ENCODE results near the gene WDR93. TPM values are rescaled to one million over a fixed set of nuclear protein-coding genes. Genes with fewer than 3 reads are reported as not detected.
A peak's percentile ranks its signal among the peaks of the same experiment; 100 is the strongest.

The WDR93 gene
- total RNA-seq, 4 donors from 2014 or later: 1.5 TPM; not detected in 3

GRCh38 chr15:89746386-89746780 lies 55.8 kb downstream of the WDR93 start:
- Histone ChIP-seq H3K27ac (no peak overlapping the region), H3K4me1 (peaks cover 0 to 7% of the 10 kb centered on the region in 2 donors), H3K9me3 (no peaks in the 10 kb centered on the region), H3K27me3 (peaks cover 0 to 7% of the 10 kb centered on the region in 2 donors), H3K4me3 (no peak overlapping the region), H3K36me3 (no peaks in the 10 kb centered on the region)
- no peak for TF ChIP-seq POLR2A (IDR thresholded peaks at IDR 0.05)
- TF ChIP-seq, protein P1, sequence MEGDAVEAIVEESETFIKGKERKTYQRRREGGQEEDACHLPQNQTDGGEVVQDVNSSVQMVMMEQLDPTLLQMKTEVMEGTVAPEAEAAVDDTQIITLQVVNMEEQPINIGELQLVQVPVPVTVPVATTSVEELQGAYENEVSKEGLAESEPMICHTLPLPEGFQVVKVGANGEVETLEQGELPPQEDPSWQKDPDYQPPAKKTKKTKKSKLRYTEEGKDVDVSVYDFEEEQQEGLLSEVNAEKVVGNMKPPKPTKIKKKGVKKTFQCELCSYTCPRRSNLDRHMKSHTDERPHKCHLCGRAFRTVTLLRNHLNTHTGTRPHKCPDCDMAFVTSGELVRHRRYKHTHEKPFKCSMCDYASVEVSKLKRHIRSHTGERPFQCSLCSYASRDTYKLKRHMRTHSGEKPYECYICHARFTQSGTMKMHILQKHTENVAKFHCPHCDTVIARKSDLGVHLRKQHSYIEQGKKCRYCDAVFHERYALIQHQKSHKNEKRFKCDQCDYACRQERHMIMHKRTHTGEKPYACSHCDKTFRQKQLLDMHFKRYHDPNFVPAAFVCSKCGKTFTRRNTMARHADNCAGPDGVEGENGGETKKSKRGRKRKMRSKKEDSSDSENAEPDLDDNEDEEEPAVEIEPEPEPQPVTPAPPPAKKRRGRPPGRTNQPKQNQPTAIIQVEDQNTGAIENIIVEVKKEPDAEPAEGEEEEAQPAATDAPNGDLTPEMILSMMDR (IDR thresholded peaks at IDR 0.05): no peak
- no peak for DNase-seq
- intact Hi-C loops (cut with DNase I; ENCODE audit: low total_unique reads): no loop called here

- peaks cover 0 to 7% of the 10 kb centered on the region in 2 donors for H3K27me3 ChIP-seq
- peaks cover 0 to 7% of the 10 kb centered on the region in 2 donors for H3K4me1 ChIP-seq
- no peak overlapping the region for H3K4me3 ChIP-seq
- intact Hi-C loops (cut with DNase I; ENCODE audit: low total_unique reads): no loop called here
- no peak for DNase-seq
- TF ChIP-seq, protein P1 (IDR thresholded peaks at IDR 0.05): no peak
- no peak for TF ChIP-seq POLR2A (IDR thresholded peaks at IDR 0.05)
- no peaks in the 10 kb centered on the region for H3K36me3 ChIP-seq
- no peak overlapping the region for H3K27ac ChIP-seq
- no peaks in the 10 kb centered on the region for H3K9me3 ChIP-seq
Observed at GRCh38 chr15:89747708-89748682, 57.4 kb downstream of the WDR93 start.

GRCh38 chr15:89749054-89749453 lies 58.4 kb downstream of the WDR93 start:
- H3K36me3 ChIP-seq: no peaks in the 10 kb centered on the region
- no peak overlapping the region for H3K27ac ChIP-seq
- no peak overlapping the region for H3K4me3 ChIP-seq
- intact Hi-C loops (cut with DNase I; ENCODE audit: low total_unique reads): no loop called here
- DNase-seq: no peak
- no peaks in the 10 kb centered on the region for H3K9me3 ChIP-seq
- no peak for TF ChIP-seq POLR2A (IDR thresholded peaks at IDR 0.05)
- TF ChIP-seq, protein P1 (IDR thresholded peaks at IDR 0.05): no peak
- peaks cover 0 to 7% of the 10 kb centered on the region in 2 donors for H3K4me1 ChIP-seq
- H3K27me3 ChIP-seq: peaks cover 0 to 7% of the 10 kb centered on the region in 2 donors

- Histone ChIP-seq H3K9me3 (no peaks in the 10 kb centered on the region), H3K36me3 (no peaks in the 10 kb centered on the region), H3K4me3 (peak overlapping the region in 1 of 2 donors; percentile 73), H3K4me1 (peaks cover 0 to 7% of the 10 kb centered on the region in 2 donors), H3K27me3 (peaks cover 0 to 7% of the 10 kb centered on the region in 2 donors), H3K27ac (no peak overlapping the region)
- DNase-seq: no peak
- TF ChIP-seq, protein P1 (IDR thresholded peaks at IDR 0.05): no peak
- intact Hi-C loops (cut with DNase I; ENCODE audit: low total_unique reads): no loop called here
Observed at GRCh38 chr15:89749526-89749925, 58.9 kb downstream of the WDR93 start.

DNA sequence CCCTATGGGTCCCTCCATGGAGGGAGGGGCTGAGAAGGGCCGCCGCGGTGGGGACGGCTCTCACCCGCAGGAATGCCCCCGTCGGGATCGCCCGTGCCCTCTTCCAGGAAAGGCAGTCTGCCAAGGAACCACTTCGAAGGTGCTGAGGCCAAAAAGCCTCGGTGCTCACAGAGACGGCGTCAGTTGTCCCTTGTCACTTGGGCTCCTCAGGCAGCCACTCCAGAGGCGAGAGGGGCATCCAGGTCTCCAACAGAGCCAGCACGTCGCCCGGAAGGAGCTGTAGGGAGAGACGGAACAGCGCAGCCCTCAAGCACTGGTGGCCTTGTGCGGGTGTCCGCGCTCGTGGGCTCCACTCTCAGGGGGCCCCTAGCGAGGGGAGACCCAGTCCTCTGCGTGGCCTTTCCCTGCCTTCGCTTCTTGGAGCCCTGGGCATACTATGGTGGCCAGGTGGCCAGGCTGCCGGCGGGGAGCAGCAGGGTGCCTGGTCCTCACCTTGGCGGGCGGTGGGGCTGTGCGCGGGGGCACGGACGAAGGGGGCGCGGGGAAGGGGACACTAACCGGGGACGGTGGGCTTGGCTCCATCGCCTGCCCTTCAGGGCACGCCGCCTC lies 59.4 kb downstream of the WDR93 start:
- Histone ChIP-seq H3K4me3 (peak overlapping the region; percentile 35 to 73), H3K27ac (peak overlapping the region in 1 of 2 donors; percentile 48), H3K9me3 (no peaks in the 10 kb centered on the region), H3K27me3 (peaks cover 0 to 7% of the 10 kb centered on the region in 2 donors), H3K4me1 (peaks cover 0 to 7% of the 10 kb centered on the region in 2 donors), H3K36me3 (no peaks in the 10 kb centered on the region)
- DNase-seq: no peak
- intact Hi-C loops (cut with DNase I; ENCODE audit: low total_unique reads): no loop called here
- TF ChIP-seq POLR2A (IDR thresholded peaks at IDR 0.05): no peak
- TF ChIP-seq, protein P1 (IDR thresholded peaks at IDR 0.05): no peak

Data from uterus (tissue), 4 donors.